Muscle layer of colon (tissue), 2 donors: ENCODE results near the gene OTUB1.
"Not testable (repeated sequence)": the region's sequence is repeated elsewhere in the genome, so short reads cannot be mapped to it uniquely, and the experiment has no call there.

ENCODE experiments used
- H3K27ac ChIP-seq: one replicate; pipeline ENCODE4 v1.7.0; 2013; ENCODE audit warnings: low read depth, mild to moderate bottlenecking, low read length, moderate library complexity
- H3K27me3 ChIP-seq, 2 donors: one replicate each; pipeline ENCODE4 v1.7.0; 2013; ENCODE audit warnings: low read length in 2 of 2, mild to moderate bottlenecking in 2 of 2; ENCODE audit not compliant: insufficient read depth in 2 of 2, control insufficient read depth in 1 of 2
- H3K36me3 ChIP-seq: one replicate; pipeline ENCODE4 v1.7.0; 2013; ENCODE audit warnings: mild to moderate bottlenecking, low read length; ENCODE audit not compliant: insufficient read depth
- H3K4me1 ChIP-seq: one replicate; pipeline ENCODE4 v1.7.0; 2013; ENCODE audit warnings: mild to moderate bottlenecking, low read length; ENCODE audit not compliant: insufficient read depth
- H3K4me3 ChIP-seq, 2 donors: one replicate each; pipeline ENCODE4 v1.7.0; 2013; ENCODE audit warnings: low read length in 2 of 2, low read depth in 1 of 2, mild to moderate bottlenecking in 1 of 2, moderate library complexity in 1 of 2
- H3K9ac ChIP-seq: one replicate; pipeline ENCODE4 v1.7.0; 2013; ENCODE audit warnings: low read length
- H3K9me3 ChIP-seq: one replicate; pipeline ENCODE4 v1.7.0; 2013; ENCODE audit warnings: mild to moderate bottlenecking, low read length
- donor health status: abdominal sarcoma.
- donor health status: Adenocarcinoma of cecum.

Gene OTUB1

GRCh38 chr11:64043545-64043944, 57.3 kb downstream of the OTUB1 start:
- Histone ChIP-seq H3K9ac (no peak overlapping the region), H3K9me3 (no peaks in the 10 kb centered on the region), H3K36me3 (no peaks in the 10 kb centered on the region), H3K27ac (no peak overlapping the region), H3K4me1 (peaks cover 6% of the 10 kb centered on the region), H3K27me3 (no peaks in the 10 kb centered on the region), H3K4me3 (no peak overlapping the region)

DNA sequence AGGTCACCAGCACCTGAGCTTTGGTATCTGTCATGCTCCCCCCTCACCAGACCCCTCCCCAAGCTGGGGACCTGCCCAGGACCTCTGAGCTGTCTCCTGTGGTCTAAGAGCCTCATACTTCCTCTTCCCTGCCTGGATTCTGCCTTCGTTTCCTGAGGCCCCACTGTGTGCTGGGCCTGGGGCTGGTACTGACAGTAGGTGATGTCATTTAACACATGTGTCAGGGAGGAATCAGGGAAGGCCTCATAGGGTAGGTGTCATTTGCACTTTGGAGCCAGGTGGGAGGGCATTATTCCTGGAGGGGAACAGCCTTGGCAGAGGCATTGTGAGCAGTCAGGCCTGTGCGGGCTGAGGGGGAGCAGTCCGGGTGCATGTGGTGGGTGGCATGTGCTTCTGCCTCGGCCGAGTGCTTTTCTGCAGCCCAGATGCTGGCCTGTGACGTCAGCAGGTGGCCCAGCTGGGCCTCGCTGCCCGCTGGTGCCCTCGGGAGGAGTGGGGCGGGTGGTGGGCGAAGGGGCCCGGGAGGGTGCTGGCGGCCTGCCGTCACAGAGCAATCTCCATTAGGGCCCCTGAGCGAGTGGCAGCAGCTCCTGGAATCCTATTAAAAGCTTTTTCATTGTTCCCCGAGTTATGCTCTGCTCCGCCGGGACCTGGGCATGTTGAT, 58.6 kb downstream of the OTUB1 start:
- Histone ChIP-seq H3K27me3 (no peaks in the 10 kb centered on the region), H3K4me1 (peaks cover 6% of the 10 kb centered on the region), H3K9me3 (no peaks in the 10 kb centered on the region), H3K36me3 (no peaks in the 10 kb centered on the region), H3K4me3 (no peak overlapping the region), H3K27ac (peak overlapping the region; percentile 71), H3K9ac (no peak overlapping the region)

- peak overlapping the region; percentile 12 for H3K27ac ChIP-seq
- H3K4me3 ChIP-seq, result no peak overlapping the region
- H3K4me1 ChIP-seq, result peaks cover 6% of the 10 kb centered on the region
- no peak overlapping the region for H3K9ac ChIP-seq
- H3K36me3 ChIP-seq, result no peaks in the 10 kb centered on the region
- H3K9me3 ChIP-seq, result no peaks in the 10 kb centered on the region
- no peaks in the 10 kb centered on the region for H3K27me3 ChIP-seq
Measured at GRCh38 chr11:64045700-64046099, 59.5 kb downstream of the OTUB1 start.

- H3K27me3 ChIP-seq, H3K36me3 ChIP-seq, H3K9me3 ChIP-seq, H3K4me1 ChIP-seq, H3K9ac ChIP-seq, H3K27ac ChIP-seq, H3K4me3 ChIP-seq: not testable (repeated sequence)
Measured at GRCh38 chr11:64047373-64047772, 61.1 kb downstream of the OTUB1 start.
